HepG2 (cell line): ENCODE data around the gene IGF2BP1. TPM values are rescaled to one million over a fixed set of nuclear protein-coding genes. Genes with fewer than 3 reads are reported as not detected.
A peak's percentile ranks its signal among the peaks of the same experiment; 100 is the strongest.

ENCODE experiments used
- BORCS8-MEF2B ChIP-seq: sonication (generic); formaldehyde crosslinking; IDR thresholded peaks from 2 replicates; pipeline ENCODE4 v1.8.0; 2022; ENCODE audit warnings: mild to moderate bottlenecking, missing genetic modification reagents
- ELF4 ChIP-seq: sonication (generic); formaldehyde crosslinking; IDR thresholded peaks from 2 replicates; pipeline ENCODE4 v1.5.0; 2020; ENCODE audit warnings: missing genetic modification reagents, mild to moderate bottlenecking, moderate library complexity, borderline replicate concordance
- ETV5 ChIP-seq: IDR thresholded peaks from 2 replicates; pipeline ENCODE4 v1.6.1; 2018; ENCODE audit warnings: missing biosample characterization, missing genetic modification reagents, inconsistent platforms, borderline replicate concordance
- FOXM1 ChIP-seq: sonication (generic); formaldehyde crosslinking; IDR thresholded peaks from 2 replicates; pipeline ENCODE4 v1.5.0; 2020; ENCODE audit warnings: missing genetic modification reagents
- NCOA2 ChIP-seq: sonication (generic); formaldehyde crosslinking; IDR thresholded peaks from 2 replicates; pipeline ENCODE4 v1.8.0; 2022; ENCODE audit warnings: inconsistent platforms
- RXRB ChIP-seq: IDR thresholded peaks from 2 replicates; pipeline ENCODE4 v1.6.1; 2016; ENCODE audit warnings: borderline replicate concordance, missing genetic modification reagents, missing compliant biosample characterization
- SALL2 ChIP-seq: sonication (generic); formaldehyde crosslinking; IDR thresholded peaks from 2 replicates; pipeline ENCODE4 v1.8.1; 2023; ENCODE audit warnings: mild to moderate bottlenecking, missing genetic modification reagents, inconsistent platforms
- SCMH1 ChIP-seq: sonication (generic); formaldehyde crosslinking; IDR thresholded peaks from 2 replicates; pipeline ENCODE4 v1.9.0; 2021; ENCODE audit warnings: missing genetic modification reagents, mild to moderate bottlenecking, borderline replicate concordance
- SMC3 ChIP-seq: IDR thresholded peaks from 2 replicates; pipeline ENCODE4 v1.6.1; 2011; ENCODE audit warnings: low read length, improper control_type of control experiment
- THAP11 ChIP-seq: IDR thresholded peaks from 2 replicates; pipeline ENCODE4 v1.6.1; 2016; ENCODE audit warnings: missing biosample characterization, missing genetic modification reagents
- ZBTB21 ChIP-seq: sonication (generic); formaldehyde crosslinking; IDR thresholded peaks from 2 replicates; pipeline ENCODE4 v1.4.0; 2020; ENCODE audit warnings: missing genetic modification reagents
- ZEB1 ChIP-seq: IDR thresholded peaks from 2 replicates; pipeline ENCODE4 v1.6.1; 2012; ENCODE audit warnings: mild to moderate bottlenecking, low read depth, inconsistent platforms; ENCODE audit not compliant: insufficient replicate concordance
- ZFP41 ChIP-seq: sonication (generic); formaldehyde crosslinking; IDR thresholded peaks from 2 replicates; pipeline ENCODE4 v1.4.0; 2020; ENCODE audit warnings: mild to moderate bottlenecking, missing genetic modification reagents, borderline replicate concordance
- ZFX ChIP-seq: sonication (generic); formaldehyde crosslinking; IDR thresholded peaks from 2 replicates; pipeline ENCODE4 v1.4.0; 2020; ENCODE audit warnings: mild to moderate bottlenecking, low read depth, missing genetic modification reagents, moderate library complexity
- ZNF350 ChIP-seq: sonication (generic); formaldehyde crosslinking; IDR thresholded peaks from 2 replicates; pipeline ENCODE4 v1.4.0; 2020; ENCODE audit warnings: mild to moderate bottlenecking, low read depth, missing genetic modification reagents, borderline replicate concordance
- ZNF44 ChIP-seq: sonication (generic); formaldehyde crosslinking; IDR thresholded peaks from 2 replicates; pipeline ENCODE4 v1.5.1; 2020; ENCODE audit warnings: mild to moderate bottlenecking, missing genetic modification reagents
- ZNF484 ChIP-seq: sonication (generic); formaldehyde crosslinking; IDR thresholded peaks from 2 replicates; pipeline ENCODE4 v1.5.1; 2020; ENCODE audit warnings: mild to moderate bottlenecking, low read depth, missing genetic modification reagents, borderline replicate concordance
- ZNF746 ChIP-seq: sonication (generic); formaldehyde crosslinking; IDR thresholded peaks from 2 replicates; pipeline ENCODE4 v1.8.0; 2022; ENCODE audit warnings: mild to moderate bottlenecking, missing genetic modification reagents
- ZNF782 ChIP-seq: sonication (generic); formaldehyde crosslinking; IDR thresholded peaks from 2 replicates; pipeline ENCODE4 v1.4.0; 2020; ENCODE audit warnings: missing genetic modification reagents, mild to moderate bottlenecking, borderline replicate concordance
- ZSCAN12 ChIP-seq: sonication (generic); formaldehyde crosslinking; IDR thresholded peaks from 2 replicates; pipeline ENCODE4 v1.9.0; 2021; ENCODE audit warnings: mild to moderate bottlenecking, missing genetic modification reagents
- polyA plus RNA-seq, 8 experiments: library from polyadenylated mRNA; depleted of rRNA in 3 of 8; stranded (reverse) in 7 of 8; unstranded in 1 of 8; fragments of >200 nt; fragmentation: Illumina TruSeq in 4 of 8; extraction: Trizol in 4 of 8; gene quantifications; 2 replicates each; pipeline versions ENCODE4 v1.2.1 to v1.2.3, GENCODE V29; 2011 to 2016; ENCODE audit warnings: low read depth in 4 of 8, missing spikeins in 1 of 8, mixed read lengths in 1 of 8; ENCODE audit not compliant: insufficient read depth in 1 of 8
- total RNA-seq, 5 experiments: library from RNA; depleted of rRNA; stranded (reverse); fragments of >200 nt; fragmentation: Illumina TruSeq; extraction: Trizol; gene quantifications; 2 replicates each; pipeline ENCODE4 v1.2.3, GENCODE V29; 2016; ENCODE audit warnings: low read depth in 1 of 5
- TF ChIP-seq, protein P1 (sequence below): sonication (generic); formaldehyde crosslinking; IDR thresholded peaks from 2 replicates; pipeline ENCODE4 v1.4.0; 2020; ENCODE audit warnings: low read depth, missing genetic modification reagents
- TF ChIP-seq, protein P2 (sequence below): IDR thresholded peaks from 2 replicates; pipeline ENCODE4 v1.6.1; 2016; ENCODE audit warnings: missing compliant biosample characterization, missing genetic modification reagents, borderline replicate concordance
- TF ChIP-seq, protein P3 (sequence below): sonication (generic); formaldehyde crosslinking; IDR thresholded peaks from 2 replicates; pipeline ENCODE4 v1.8.0; 2022; ENCODE audit warnings: mild to moderate bottlenecking, missing genetic modification reagents, moderate library complexity

Gene IGF2BP1
- total and polyA plus RNA-seq, 2 of the 13 experiments (the other 11 are each of a cell fraction or from before 2014, with no cell fraction given) = 29.7 to 75.1 TPM

DNA sequence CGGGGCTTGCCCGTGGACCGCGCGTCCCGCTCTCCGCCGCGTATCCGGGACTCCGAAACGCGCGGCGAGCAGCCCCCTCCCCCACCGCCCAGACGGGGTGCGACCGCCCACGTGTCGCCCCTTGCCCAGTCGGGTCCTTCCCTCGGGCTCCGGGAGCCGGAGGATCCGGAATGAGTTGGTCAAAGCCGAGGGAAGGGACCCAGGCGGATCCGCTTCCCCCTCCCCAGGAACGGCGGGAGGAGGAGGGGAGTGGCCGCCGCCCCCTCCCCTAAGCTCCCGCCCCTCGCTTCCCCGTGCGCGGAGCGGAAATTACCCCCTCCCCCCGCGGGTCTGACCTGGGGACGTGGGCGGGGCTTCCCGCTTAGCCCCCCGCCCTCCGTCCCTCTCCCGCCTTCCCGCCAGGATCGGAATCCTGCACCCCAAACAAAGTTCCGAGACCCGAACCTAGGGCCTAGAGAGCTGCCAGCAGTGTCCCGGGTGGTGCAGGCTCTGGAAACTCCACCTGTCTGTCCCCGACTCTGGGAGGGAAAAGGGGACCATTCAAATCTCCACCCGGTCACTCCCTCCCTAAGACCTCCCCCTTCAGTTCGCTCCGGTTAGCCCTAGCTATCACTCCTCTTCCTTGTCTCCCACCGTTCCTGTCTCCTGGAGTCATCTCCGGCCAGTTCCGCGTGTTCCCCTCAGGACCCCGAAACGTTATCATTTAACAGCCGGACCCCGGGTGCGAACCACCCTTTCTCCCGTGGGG, 1.0 kb upstream of the IGF2BP1 start (continued):
- TF ChIP-seq, protein P1, sequence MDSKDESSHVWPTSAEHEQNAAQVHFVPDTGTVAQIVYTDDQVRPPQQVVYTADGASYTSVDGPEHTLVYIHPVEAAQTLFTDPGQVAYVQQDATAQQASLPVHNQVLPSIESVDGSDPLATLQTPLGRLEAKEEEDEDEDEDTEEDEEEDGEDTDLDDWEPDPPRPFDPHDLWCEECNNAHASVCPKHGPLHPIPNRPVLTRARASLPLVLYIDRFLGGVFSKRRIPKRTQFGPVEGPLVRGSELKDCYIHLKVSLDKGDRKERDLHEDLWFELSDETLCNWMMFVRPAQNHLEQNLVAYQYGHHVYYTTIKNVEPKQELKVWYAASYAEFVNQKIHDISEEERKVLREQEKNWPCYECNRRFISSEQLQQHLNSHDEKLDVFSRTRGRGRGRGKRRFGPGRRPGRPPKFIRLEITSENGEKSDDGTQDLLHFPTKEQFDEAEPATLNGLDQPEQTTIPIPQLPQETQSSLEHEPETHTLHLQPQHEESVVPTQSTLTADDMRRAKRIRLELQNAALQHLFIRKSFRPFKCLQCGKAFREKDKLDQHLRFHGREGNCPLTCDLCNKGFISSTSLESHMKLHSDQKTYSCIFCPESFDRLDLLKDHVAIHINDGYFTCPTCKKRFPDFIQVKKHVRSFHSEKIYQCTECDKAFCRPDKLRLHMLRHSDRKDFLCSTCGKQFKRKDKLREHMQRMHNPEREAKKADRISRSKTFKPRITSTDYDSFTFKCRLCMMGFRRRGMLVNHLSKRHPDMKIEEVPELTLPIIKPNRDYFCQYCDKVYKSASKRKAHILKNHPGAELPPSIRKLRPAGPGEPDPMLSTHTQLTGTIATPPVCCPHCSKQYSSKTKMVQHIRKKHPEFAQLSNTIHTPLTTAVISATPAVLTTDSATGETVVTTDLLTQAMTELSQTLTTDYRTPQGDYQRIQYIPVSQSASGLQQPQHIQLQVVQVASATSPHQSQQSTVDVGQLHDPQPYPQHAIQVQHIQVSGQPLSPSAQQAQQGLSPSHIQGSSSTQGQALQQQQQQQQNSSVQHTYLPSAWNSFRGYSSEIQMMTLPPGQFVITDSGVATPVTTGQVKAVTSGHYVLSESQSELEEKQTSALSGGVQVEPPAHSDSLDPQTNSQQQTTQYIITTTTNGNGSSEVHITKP (CRISPR knock-in tag) = peak; percentile 68
- TF ChIP-seq ZNF44 (CRISPR knock-in tag) = no peak; the same call in 1 of the 2 replicates
- TF ChIP-seq ELF4 (CRISPR knock-in tag) = peak; percentile 16; the same call in 1 of the 2 replicates
- peak; percentile 81 for TF ChIP-seq ZNF782 (CRISPR knock-in tag)
- peak; percentile 29; the same call in 1 of the 2 replicates for TF ChIP-seq ZFP41 (CRISPR knock-in tag)
- no peak; the same call in 1 of the 2 replicates for TF ChIP-seq ZBTB21 (CRISPR knock-in tag)
- peak; percentile 99 for TF ChIP-seq ZNF746 (CRISPR knock-in tag)
- TF ChIP-seq SCMH1 (CRISPR knock-in tag) = no peak
- no peak; the same call in 1 of the 2 replicates for TF ChIP-seq ZNF484
- TF ChIP-seq SALL2 (CRISPR knock-in tag) = peak; percentile 88
- peak; percentile 76 for TF ChIP-seq ZNF350 (CRISPR knock-in tag)
- TF ChIP-seq FOXM1 (CRISPR knock-in tag) = 0 out of 2 replicates have a peak, but pooled peaks have one; percentile 74
- TF ChIP-seq ZFX (CRISPR knock-in tag) = peak; percentile 77
- TF ChIP-seq ZEB1 = no peak
- peak; percentile 96 for TF ChIP-seq ETV5 (CRISPR knock-in tag)
- TF ChIP-seq, protein P2, sequence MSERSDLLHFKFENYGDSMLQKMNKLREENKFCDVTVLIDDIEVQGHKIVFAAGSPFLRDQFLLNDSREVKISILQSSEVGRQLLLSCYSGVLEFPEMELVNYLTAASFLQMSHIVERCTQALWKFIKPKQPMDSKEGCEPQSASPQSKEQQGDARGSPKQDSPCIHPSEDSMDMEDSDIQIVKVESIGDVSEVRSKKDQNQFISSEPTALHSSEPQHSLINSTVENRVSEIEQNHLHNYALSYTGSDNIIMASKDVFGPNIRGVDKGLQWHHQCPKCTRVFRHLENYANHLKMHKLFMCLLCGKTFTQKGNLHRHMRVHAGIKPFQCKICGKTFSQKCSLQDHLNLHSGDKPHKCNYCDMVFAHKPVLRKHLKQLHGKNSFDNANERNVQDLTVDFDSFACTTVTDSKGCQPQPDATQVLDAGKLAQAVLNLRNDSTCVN = peak; percentile 80; the same call in 1 of the 2 replicates
- TF ChIP-seq ZSCAN12 (CRISPR knock-in tag) = peak; percentile 24; the same call in 1 of the 2 replicates
- TF ChIP-seq, protein P3, sequence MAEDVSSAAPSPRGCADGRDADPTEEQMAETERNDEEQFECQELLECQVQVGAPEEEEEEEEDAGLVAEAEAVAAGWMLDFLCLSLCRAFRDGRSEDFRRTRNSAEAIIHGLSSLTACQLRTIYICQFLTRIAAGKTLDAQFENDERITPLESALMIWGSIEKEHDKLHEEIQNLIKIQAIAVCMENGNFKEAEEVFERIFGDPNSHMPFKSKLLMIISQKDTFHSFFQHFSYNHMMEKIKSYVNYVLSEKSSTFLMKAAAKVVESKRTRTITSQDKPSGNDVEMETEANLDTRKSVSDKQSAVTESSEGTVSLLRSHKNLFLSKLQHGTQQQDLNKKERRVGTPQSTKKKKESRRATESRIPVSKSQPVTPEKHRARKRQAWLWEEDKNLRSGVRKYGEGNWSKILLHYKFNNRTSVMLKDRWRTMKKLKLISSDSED (CRISPR knock-in tag) = 0 out of 2 replicates have a peak, but pooled peaks have one; percentile 79
- peak; percentile 78 for TF ChIP-seq THAP11
- no peak; the same call in 1 of the 2 replicates for TF ChIP-seq SMC3
- TF ChIP-seq NCOA2 (CRISPR knock-in tag) = peak; percentile 70; the same call in 1 of the 2 replicates
- peak; percentile 76 for TF ChIP-seq BORCS8-MEF2B (CRISPR knock-in tag)
- peak; percentile 67 for TF ChIP-seq RXRB (CRISPR knock-in tag)
